ENCODE data around the gene IRAK3.
"Not testable (repeated sequence)": the region's sequence is repeated elsewhere in the genome, so short reads cannot be mapped to it uniquely, and the experiment has no call there.

Gene IRAK3

GRCh38 chr12:66170606-66171005 is 18.4 kb upstream of the IRAK3 start:
- no peak for DNase-seq (ENCODE audit: low spot score)

GRCh38 chr12:66174391-66175325 is 14.4 kb upstream of the IRAK3 start:
- not testable (repeated sequence) for DNase-seq (ENCODE audit: low spot score)

- no peak for DNase-seq (ENCODE audit: low spot score)
Measured at GRCh38 chr12:66176105-66176900, 12.7 kb upstream of the IRAK3 start.

- DNase-seq (ENCODE audit: low spot score): no peak
Measured at GRCh38 chr12:66182956-66183355, 6.1 kb upstream of the IRAK3 start.

- not testable (repeated sequence) for DNase-seq (ENCODE audit: low spot score)
Measured at GRCh38 chr12:66184822-66185221, 4.2 kb upstream of the IRAK3 start.

GRCh38 chr12:66187036-66187435 is 2.0 kb upstream of the IRAK3 start:
- no peak for DNase-seq (ENCODE audit: low spot score)

- no peak for DNase-seq (ENCODE audit: low spot score)
Measured at GRCh38 chr12:66187821-66188220, 1.2 kb upstream of the IRAK3 start.

- peak; percentile 30 for DNase-seq (ENCODE audit: low spot score)
Measured at GRCh38 chr12:66189486-66189843, 451 bp downstream of the IRAK3 start.

GRCh38 chr12:66189889-66190288 is 875 bp downstream of the IRAK3 start:
- DNase-seq (ENCODE audit: low spot score): no peak

GRCh38 chr12:66190519-66191370 is 1.7 kb downstream of the IRAK3 start:
- DNase-seq (ENCODE audit: low spot score): no peak

- DNase-seq (ENCODE audit: low spot score): no peak
Measured at GRCh38 chr12:66191547-66192126, 2.6 kb downstream of the IRAK3 start.

GRCh38 chr12:66194122-66194521 is 5.1 kb downstream of the IRAK3 start:
- DNase-seq (ENCODE audit: low spot score): no peak

- no peak for DNase-seq (ENCODE audit: low spot score)
Measured at GRCh38 chr12:66195242-66195641, 6.2 kb downstream of the IRAK3 start.

- no peak for DNase-seq (ENCODE audit: low spot score)
Measured at GRCh38 chr12:66196806-66197205, 7.8 kb downstream of the IRAK3 start.

- DNase-seq (ENCODE audit: low spot score): peak; percentile 38
Measured at GRCh38 chr12:66197495-66197921, 8.5 kb downstream of the IRAK3 start.

GRCh38 chr12:66199141-66199540 is 10.1 kb downstream of the IRAK3 start:
- no peak for DNase-seq (ENCODE audit: low spot score)

GRCh38 chr12:66199831-66200509 is 11.0 kb downstream of the IRAK3 start:
- no peak for DNase-seq (ENCODE audit: low spot score)

GRCh38 chr12:66203820-66204219 is 14.8 kb downstream of the IRAK3 start:
- DNase-seq (ENCODE audit: low spot score): no peak

- no peak for DNase-seq (ENCODE audit: low spot score)
Measured at GRCh38 chr12:66206141-66206540, 17.1 kb downstream of the IRAK3 start.

- peak; percentile 26 for DNase-seq (ENCODE audit: low spot score)
Measured at GRCh38 chr12:66210840-66211239, 21.8 kb downstream of the IRAK3 start.

- not testable (repeated sequence) for DNase-seq (ENCODE audit: low spot score)
Measured at GRCh38 chr12:66211573-66211972, 22.6 kb downstream of the IRAK3 start.
